Midbrain (tissue), 1 donor: ENCODE measurements around the gene DPP3.

Experiments
- DNase-seq: peaks from one replicate; lab custom pipeline; 2025; lab: John Stamatoyannopoulos, UW

Gene DPP3

GRCh38 chr11:66479394-66480116 lies 679 bp upstream of the DPP3 start:
- peak; percentile 43 for DNase-seq

GRCh38 chr11:66484806-66485380 lies 4.7 kb downstream of the DPP3 start:
- no peak for DNase-seq

- no peak for DNase-seq
These were observed 8.7 kb downstream of the DPP3 start for GRCh38 chr11:66488957-66489356.

GRCh38 chr11:66489636-66490035 lies 9.4 kb downstream of the DPP3 start:
- no peak for DNase-seq

- no peak for DNase-seq
These were observed 11.2 kb downstream of the DPP3 start for GRCh38 chr11:66491315-66491935.

- DNase-seq, result no peak
These were observed 12.1 kb downstream of the DPP3 start for GRCh38 chr11:66492161-66492865.

GRCh38 chr11:66493130-66493529 lies 12.9 kb downstream of the DPP3 start:
- no peak for DNase-seq

GRCh38 chr11:66494458-66494857 lies 14.2 kb downstream of the DPP3 start:
- DNase-seq, result no peak

- no peak for DNase-seq
These were observed 14.7 kb downstream of the DPP3 start for GRCh38 chr11:66494935-66495334.

GRCh38 chr11:66495401-66495854 lies 15.2 kb downstream of the DPP3 start:
- DNase-seq, result no peak

GRCh38 chr11:66497206-66497605 lies 17.0 kb downstream of the DPP3 start:
- DNase-seq, result no peak

- no peak for DNase-seq
These were observed 18.3 kb downstream of the DPP3 start for GRCh38 chr11:66498506-66498905.

- no peak for DNase-seq
These were observed 25.1 kb downstream of the DPP3 start for GRCh38 chr11:66505276-66505816.

- DNase-seq, result no peak
These were observed 28.9 kb downstream of the DPP3 start for GRCh38 chr11:66509131-66509561.

GRCh38 chr11:66510271-66510989 lies 30.2 kb downstream of the DPP3 start, which contains the start of gene BBS1:
Gene BBS1 (plus strand): TSS chr11:66510635. CDS start chr11:66510660, 25 bp downstream.
- peak; percentile 82 for DNase-seq

- DNase-seq, result peak; percentile 34
These were observed 30.7 kb downstream of the DPP3 start for GRCh38 chr11:66510990-66511339.

GRCh38 chr11:66523611-66524010 lies 43.4 kb downstream of the DPP3 start:
- no peak for DNase-seq

- DNase-seq, result no peak
These were observed 44.2 kb downstream of the DPP3 start for GRCh38 chr11:66524304-66525040.

- no peak for DNase-seq
These were observed 48.8 kb downstream of the DPP3 start for GRCh38 chr11:66529069-66529468.

GRCh38 chr11:66529655-66530054 lies 49.4 kb downstream of the DPP3 start:
- no peak for DNase-seq
